SKM-1 (cell line): ENCODE results near the gene ETV5.

Source experiments
- DNase-seq: peaks from one replicate; lab custom pipeline; 2025; ENCODE audit not compliant: unreplicated experiment; lab: John Stamatoyannopoulos, UW

ETV5 gene

GRCh38 chr3:186124592-186124991 is 15.7 kb upstream of the ETV5 start:
- no peak for DNase-seq

- DNase-seq, result no peak
Measured at GRCh38 chr3:186123012-186123411, 14.1 kb upstream of the ETV5 start.

- DNase-seq, result no peak
Measured at GRCh38 chr3:186121968-186122367, 13.1 kb upstream of the ETV5 start.

GRCh38 chr3:186121278-186121677 is 12.4 kb upstream of the ETV5 start:
- no peak for DNase-seq

- no peak for DNase-seq
Measured at GRCh38 chr3:186119499-186119898, 10.6 kb upstream of the ETV5 start.

GRCh38 chr3:186118692-186119091 is 9.8 kb upstream of the ETV5 start:
- no peak for DNase-seq

GRCh38 chr3:186117521-186118134 is 8.7 kb upstream of the ETV5 start:
- DNase-seq, result no peak

GRCh38 chr3:186115239-186115996 is 6.5 kb upstream of the ETV5 start:
- no peak for DNase-seq

- peak; percentile 36 for DNase-seq
Measured at GRCh38 chr3:186110975-186111974, 2.4 kb upstream of the ETV5 start.

- no peak for DNase-seq
Measured at GRCh38 chr3:186109897-186110803, 1.3 kb upstream of the ETV5 start.

- no peak for DNase-seq
Measured at GRCh38 chr3:186108106-186108940, 566 bp downstream of the ETV5 start.

GRCh38 chr3:186107215-186108105 is 1.4 kb downstream of the ETV5 start:
- DNase-seq, result peak; percentile 24

- no peak for DNase-seq
Measured at GRCh38 chr3:186105543-186105942, 3.3 kb downstream of the ETV5 start.

GRCh38 chr3:186102687-186103086 is 6.2 kb downstream of the ETV5 start:
- DNase-seq, result no peak

- DNase-seq, result no peak
Measured at GRCh38 chr3:186100398-186100797, 8.5 kb downstream of the ETV5 start.

GRCh38 chr3:186099178-186099577 is 9.7 kb downstream of the ETV5 start:
- DNase-seq, result no peak

- DNase-seq, result no peak
Measured at GRCh38 chr3:186098740-186099139, 10.1 kb downstream of the ETV5 start.

GRCh38 chr3:186097663-186098451 is 11.0 kb downstream of the ETV5 start:
- DNase-seq, result no peak
